HG03460 (cell line): ENCODE measurements around the gene SCP2.
"Not testable (repeated sequence)": the region's sequence is repeated elsewhere in the genome, so short reads cannot be mapped to it uniquely, and the experiment has no call there.

Source experiments
- ATAC-seq: cut with Tn5 transposase; IDR thresholded peaks from one replicate; pipeline ENCODE4 v1.9.1; 2021; ENCODE audit not compliant: unreplicated experiment

Gene SCP2

GRCh38 chr1:52967666-52968065 is 40.6 kb downstream of the SCP2 start:
- ATAC-seq = no peak

GRCh38 chr1:52969234-52969633 is 42.2 kb downstream of the SCP2 start:
- ATAC-seq = not testable (repeated sequence)

GRCh38 chr1:52970149-52970548 is 43.1 kb downstream of the SCP2 start:
- no peak for ATAC-seq

GRCh38 chr1:52973841-52974240 is 46.8 kb downstream of the SCP2 start:
- ATAC-seq = no peak

GRCh38 chr1:52976183-52977035 is 49.3 kb downstream of the SCP2 start:
- ATAC-seq = no peak

- ATAC-seq = no peak
Measured at GRCh38 chr1:52978045-52978444, 51.0 kb downstream of the SCP2 start.

- not testable (repeated sequence) for ATAC-seq
Measured at GRCh38 chr1:52992733-52993132, 65.7 kb downstream of the SCP2 start.

GRCh38 chr1:52994656-52995055 is 67.6 kb downstream of the SCP2 start:
- ATAC-seq = no peak

- ATAC-seq = no peak
Measured at GRCh38 chr1:52996653-52997052, 69.6 kb downstream of the SCP2 start.

- no peak for ATAC-seq
Measured at GRCh38 chr1:53001128-53001527, 74.1 kb downstream of the SCP2 start.

GRCh38 chr1:53006612-53007011 is 79.5 kb downstream of the SCP2 start:
- not testable (repeated sequence) for ATAC-seq

- ATAC-seq = not testable (repeated sequence)
Measured at GRCh38 chr1:53010247-53010646, 83.2 kb downstream of the SCP2 start.

GRCh38 chr1:53011175-53011574 is 84.1 kb downstream of the SCP2 start:
- no peak for ATAC-seq

- peak; percentile 85 for ATAC-seq
Measured at GRCh38 chr1:53014791-53015507, 87.9 kb downstream of the SCP2 start.

GRCh38 chr1:53015508-53015860 is 88.4 kb downstream of the SCP2 start:
- no peak for ATAC-seq

GRCh38 chr1:53016705-53017104 is 89.6 kb downstream of the SCP2 start:
- ATAC-seq = no peak

GRCh38 chr1:53020588-53020987 is 93.5 kb downstream of the SCP2 start:
- no peak for ATAC-seq

GRCh38 chr1:53022179-53022578 is 95.1 kb downstream of the SCP2 start:
- no peak for ATAC-seq

GRCh38 chr1:53023546-53023945 is 96.5 kb downstream of the SCP2 start:
- ATAC-seq = no peak

GRCh38 chr1:53024117-53024516 is 97.0 kb downstream of the SCP2 start:
- no peak for ATAC-seq

- no peak for ATAC-seq
Measured at GRCh38 chr1:53025034-53025768, 98.1 kb downstream of the SCP2 start.

- no peak for ATAC-seq
Measured at GRCh38 chr1:53025769-53026112, 98.7 kb downstream of the SCP2 start.
